PC-3 (cell line): Measurements from ENCODE around the gene AK1.

Source experiments
- EZH2 ChIP-seq: fragments of 300-600 bp; sonication (generic); IDR thresholded peaks from one replicate; pipeline ENCODE4 v1.6.1; 2017; ENCODE audit warnings: antibody characterized with exemption, mild to moderate bottlenecking, low read length; ENCODE audit not compliant: unreplicated experiment
- TF ChIP-seq, protein P1 (sequence below): fragments of 300-600 bp; sonication (generic); conservative IDR thresholded peaks from 2 replicates; pipeline ENCODE4 v1.5.1; 2017; ENCODE audit warnings: antibody characterized with exemption, low read depth, mild to moderate bottlenecking, low read length

DNA sequence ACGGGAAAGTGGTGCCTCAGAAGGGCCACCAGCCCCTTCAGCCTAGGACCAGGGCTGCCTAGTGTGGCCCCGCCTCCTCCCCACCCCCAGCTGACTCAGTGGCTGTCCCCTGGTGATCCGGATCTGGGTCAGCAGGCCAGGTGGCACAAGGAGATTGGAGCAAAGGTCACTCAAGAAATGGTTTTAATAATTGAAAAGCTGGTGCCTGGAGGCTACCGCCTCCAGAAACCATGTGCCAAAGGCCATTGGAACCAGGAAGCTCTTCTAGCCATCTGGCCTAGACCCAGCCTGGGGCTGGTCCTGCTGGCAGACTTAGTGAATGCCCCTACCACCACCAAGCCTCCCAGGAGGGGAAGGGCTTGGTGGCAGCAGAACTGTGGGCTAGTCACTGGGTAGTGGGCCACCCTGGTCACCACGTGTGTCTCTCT lies 37.9 kb upstream of the AK1 start:
- TF ChIP-seq, protein P1, sequence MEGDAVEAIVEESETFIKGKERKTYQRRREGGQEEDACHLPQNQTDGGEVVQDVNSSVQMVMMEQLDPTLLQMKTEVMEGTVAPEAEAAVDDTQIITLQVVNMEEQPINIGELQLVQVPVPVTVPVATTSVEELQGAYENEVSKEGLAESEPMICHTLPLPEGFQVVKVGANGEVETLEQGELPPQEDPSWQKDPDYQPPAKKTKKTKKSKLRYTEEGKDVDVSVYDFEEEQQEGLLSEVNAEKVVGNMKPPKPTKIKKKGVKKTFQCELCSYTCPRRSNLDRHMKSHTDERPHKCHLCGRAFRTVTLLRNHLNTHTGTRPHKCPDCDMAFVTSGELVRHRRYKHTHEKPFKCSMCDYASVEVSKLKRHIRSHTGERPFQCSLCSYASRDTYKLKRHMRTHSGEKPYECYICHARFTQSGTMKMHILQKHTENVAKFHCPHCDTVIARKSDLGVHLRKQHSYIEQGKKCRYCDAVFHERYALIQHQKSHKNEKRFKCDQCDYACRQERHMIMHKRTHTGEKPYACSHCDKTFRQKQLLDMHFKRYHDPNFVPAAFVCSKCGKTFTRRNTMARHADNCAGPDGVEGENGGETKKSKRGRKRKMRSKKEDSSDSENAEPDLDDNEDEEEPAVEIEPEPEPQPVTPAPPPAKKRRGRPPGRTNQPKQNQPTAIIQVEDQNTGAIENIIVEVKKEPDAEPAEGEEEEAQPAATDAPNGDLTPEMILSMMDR = no peak
- no peak for TF ChIP-seq EZH2
